ENCODE results near the gene SYNE1.

Gene SYNE1

DNA sequence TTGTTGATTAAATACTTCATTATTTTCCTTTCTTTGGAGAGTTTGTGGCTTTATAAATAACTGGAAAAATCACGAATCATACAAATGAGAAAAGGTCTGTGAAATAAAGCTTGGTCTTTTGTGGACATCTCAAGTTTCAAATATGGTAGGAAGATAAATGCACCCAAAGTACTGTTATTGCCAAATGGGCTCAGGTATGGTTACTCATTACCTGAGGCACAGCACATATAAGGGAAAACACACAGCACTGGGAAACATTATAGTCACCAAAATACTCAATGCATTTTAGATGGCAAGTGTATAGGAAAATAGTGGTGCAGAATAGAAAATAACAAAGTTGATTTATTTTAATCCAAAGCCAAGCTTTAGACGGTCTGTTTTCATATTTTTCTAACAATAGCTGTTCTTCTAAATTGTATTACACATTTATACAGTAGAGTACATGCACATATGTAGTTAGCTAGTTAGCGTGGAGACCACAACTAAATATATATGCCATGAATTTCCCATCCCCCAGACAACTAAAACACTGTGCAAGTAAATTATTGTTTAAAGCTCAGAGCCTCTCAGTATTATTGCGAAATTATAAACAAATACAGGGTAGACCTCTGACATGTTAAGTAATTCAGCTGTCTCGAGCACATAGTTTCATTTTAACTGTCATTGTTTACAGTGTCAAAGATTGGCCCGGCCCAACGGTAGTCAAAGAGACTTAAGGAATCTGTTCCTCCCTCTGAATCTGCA is 336.0 kb downstream of the SYNE1 start:
- H3K36me3 ChIP-seq (ENCODE audit: control insufficient read depth, insufficient read depth, low read length) = no peaks in the 10 kb centered on the region
- DNase-seq = no peak

DNA sequence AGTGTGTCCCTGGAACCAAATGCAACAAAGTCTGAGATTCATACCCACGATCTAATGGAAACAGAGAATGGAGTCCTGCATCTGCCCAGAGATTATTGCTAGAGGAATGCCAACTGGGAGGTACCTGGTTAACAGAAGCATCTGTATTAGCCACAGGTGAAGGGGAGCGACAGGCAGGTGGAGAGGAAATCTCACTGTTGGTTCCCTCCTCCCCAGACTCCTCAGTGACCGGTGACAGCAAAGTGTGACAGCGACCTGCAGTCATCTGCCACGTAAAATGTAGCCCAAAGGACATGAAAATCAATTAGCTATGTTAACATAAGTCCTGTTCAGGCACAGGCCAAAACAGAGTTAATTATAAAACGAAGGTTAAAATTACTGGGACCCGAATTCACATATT is 336.6 kb downstream of the SYNE1 start:
- H3K27ac ChIP-seq (ENCODE audit: insufficient read depth, low read length, poor library complexity, severe bottlenecking) = no peak overlapping the region
- peak overlapping the region; percentile 95 for H3K4me3 ChIP-seq (ENCODE audit: insufficient read depth, low read depth, low read length, poor library complexity, severe bottlenecking)
- H3K9me3 ChIP-seq (ENCODE audit: control insufficient read depth, low read length) = no peaks in the 10 kb centered on the region
- DNase-seq = no peak
- H3K36me3 ChIP-seq (ENCODE audit: control insufficient read depth, insufficient read depth, low read length) = no peaks in the 10 kb centered on the region
- no peaks in the 10 kb centered on the region for H3K27me3 ChIP-seq (replicated peaks; ENCODE audit: control insufficient read depth, insufficient read depth, low read length, poor library complexity, severe bottlenecking)
- H3K4me1 ChIP-seq (ENCODE audit: control insufficient read depth, insufficient read depth, low read length, poor library complexity, severe bottlenecking) = peaks cover 10% of the 10 kb centered on the region

More for the DNA sequence above, 336.0 kb downstream of the SYNE1 start:
- Histone ChIP-seq H3K4me3 (ENCODE audit: insufficient read depth, low read depth, low read length, poor library complexity, severe bottlenecking) (peak overlapping the region; percentile 95), H3K27ac (ENCODE audit: insufficient read depth, low read length, poor library complexity, severe bottlenecking) (peak overlapping the region; percentile 85), H3K27me3 (replicated peaks; ENCODE audit: control insufficient read depth, insufficient read depth, low read length, poor library complexity, severe bottlenecking) (no peaks in the 10 kb centered on the region), H3K4me1 (ENCODE audit: control insufficient read depth, insufficient read depth, low read length, poor library complexity, severe bottlenecking) (peaks cover 10% of the 10 kb centered on the region), H3K9me3 (ENCODE audit: control insufficient read depth, low read length) (no peaks in the 10 kb centered on the region)

GRCh38 chr6:152298848-152299735 is 338.1 kb downstream of the SYNE1 start:
- H3K4me3 ChIP-seq (ENCODE audit: insufficient read depth, low read depth, low read length, poor library complexity, severe bottlenecking) = no peak overlapping the region
- H3K36me3 ChIP-seq (ENCODE audit: control insufficient read depth, insufficient read depth, low read length) = peaks cover 1% of the 10 kb centered on the region
- no peaks in the 10 kb centered on the region for H3K27me3 ChIP-seq (replicated peaks; ENCODE audit: control insufficient read depth, insufficient read depth, low read length, poor library complexity, severe bottlenecking)
- no peak for DNase-seq
- H3K4me1 ChIP-seq (ENCODE audit: control insufficient read depth, insufficient read depth, low read length, poor library complexity, severe bottlenecking) = peaks cover 10% of the 10 kb centered on the region
- H3K9me3 ChIP-seq (ENCODE audit: control insufficient read depth, low read length) = no peaks in the 10 kb centered on the region
- no peak overlapping the region for H3K27ac ChIP-seq (ENCODE audit: insufficient read depth, low read length, poor library complexity, severe bottlenecking)

DNA sequence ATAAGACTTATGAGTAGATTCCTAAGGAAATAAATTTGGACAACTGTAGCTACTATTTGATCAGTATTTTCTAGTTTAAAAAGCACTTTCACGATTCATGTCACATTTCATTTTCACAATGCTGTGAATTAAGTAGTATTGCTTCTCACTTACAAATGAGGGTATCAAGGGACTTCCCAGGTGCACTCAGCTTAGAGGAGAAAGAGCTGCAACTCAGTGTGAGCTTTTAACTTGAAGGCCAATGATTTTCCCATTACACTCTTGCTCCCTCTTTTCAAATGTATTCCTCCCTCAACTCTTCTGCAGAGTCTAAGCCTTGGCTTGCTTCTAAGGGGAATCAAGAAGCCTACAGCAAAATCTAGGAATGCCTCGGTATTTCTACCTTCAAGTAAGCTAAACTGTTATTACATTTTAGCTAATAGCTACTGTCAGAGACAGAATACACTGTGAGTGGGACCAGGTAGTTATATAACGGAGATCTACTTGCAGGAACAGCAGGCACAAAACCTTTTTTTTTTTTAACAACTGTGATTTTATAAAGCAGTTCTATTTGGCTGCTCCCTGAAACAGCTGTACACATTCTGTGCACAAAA is 339.0 kb downstream of the SYNE1 start:
- DNase-seq = no peak
- Histone ChIP-seq H3K9me3 (ENCODE audit: control insufficient read depth, low read length) (no peaks in the 10 kb centered on the region), H3K4me3 (ENCODE audit: insufficient read depth, low read depth, low read length, poor library complexity, severe bottlenecking) (no peak overlapping the region), H3K27me3 (replicated peaks; ENCODE audit: control insufficient read depth, insufficient read depth, low read length, poor library complexity, severe bottlenecking) (no peaks in the 10 kb centered on the region), H3K4me1 (ENCODE audit: control insufficient read depth, insufficient read depth, low read length, poor library complexity, severe bottlenecking) (peaks cover 10% of the 10 kb centered on the region), H3K27ac (ENCODE audit: insufficient read depth, low read length, poor library complexity, severe bottlenecking) (no peak overlapping the region), H3K36me3 (ENCODE audit: control insufficient read depth, insufficient read depth, low read length) (peaks cover 11% of the 10 kb centered on the region)

GRCh38 chr6:152296648-152297376 is 340.4 kb downstream of the SYNE1 start:
- Histone ChIP-seq H3K27me3 (replicated peaks; ENCODE audit: control insufficient read depth, insufficient read depth, low read length, poor library complexity, severe bottlenecking) (no peaks in the 10 kb centered on the region), H3K36me3 (ENCODE audit: control insufficient read depth, insufficient read depth, low read length) (peaks cover 22% of the 10 kb centered on the region), H3K4me1 (ENCODE audit: control insufficient read depth, insufficient read depth, low read length, poor library complexity, severe bottlenecking) (peaks cover 10% of the 10 kb centered on the region), H3K27ac (ENCODE audit: insufficient read depth, low read length, poor library complexity, severe bottlenecking) (no peak overlapping the region), H3K4me3 (ENCODE audit: insufficient read depth, low read depth, low read length, poor library complexity, severe bottlenecking) (no peak overlapping the region), H3K9me3 (ENCODE audit: control insufficient read depth, low read length) (no peaks in the 10 kb centered on the region)
- DNase-seq = no peak

- no peak for DNase-seq
- Histone ChIP-seq H3K27me3 (replicated peaks; ENCODE audit: control insufficient read depth, insufficient read depth, low read length, poor library complexity, severe bottlenecking) (no peaks in the 10 kb centered on the region), H3K4me1 (ENCODE audit: control insufficient read depth, insufficient read depth, low read length, poor library complexity, severe bottlenecking) (peaks cover 8% of the 10 kb centered on the region), H3K36me3 (ENCODE audit: control insufficient read depth, insufficient read depth, low read length) (peaks cover 28% of the 10 kb centered on the region), H3K27ac (ENCODE audit: insufficient read depth, low read length, poor library complexity, severe bottlenecking) (no peak overlapping the region), H3K4me3 (ENCODE audit: insufficient read depth, low read depth, low read length, poor library complexity, severe bottlenecking) (no peak overlapping the region), H3K9me3 (ENCODE audit: control insufficient read depth, low read length) (no peaks in the 10 kb centered on the region)
These were observed 341.2 kb downstream of the SYNE1 start for GRCh38 chr6:152295920-152296319.

- no peak overlapping the region for H3K4me3 ChIP-seq (ENCODE audit: insufficient read depth, low read depth, low read length, poor library complexity, severe bottlenecking)
- peaks cover 4% of the 10 kb centered on the region for H3K4me1 ChIP-seq (ENCODE audit: control insufficient read depth, insufficient read depth, low read length, poor library complexity, severe bottlenecking)
- no peak for DNase-seq
- no peaks in the 10 kb centered on the region for H3K9me3 ChIP-seq (ENCODE audit: control insufficient read depth, low read length)
- H3K27ac ChIP-seq (ENCODE audit: insufficient read depth, low read length, poor library complexity, severe bottlenecking) = no peak overlapping the region
- peaks cover 32% of the 10 kb centered on the region for H3K36me3 ChIP-seq (ENCODE audit: control insufficient read depth, insufficient read depth, low read length)
- no peaks in the 10 kb centered on the region for H3K27me3 ChIP-seq (replicated peaks; ENCODE audit: control insufficient read depth, insufficient read depth, low read length, poor library complexity, severe bottlenecking)
These were observed 341.8 kb downstream of the SYNE1 start for GRCh38 chr6:152295346-152295745.

GRCh38 chr6:152293404-152293803 is 343.8 kb downstream of the SYNE1 start:
- H3K27me3 ChIP-seq (replicated peaks; ENCODE audit: control insufficient read depth, insufficient read depth, low read length, poor library complexity, severe bottlenecking) = no peaks in the 10 kb centered on the region
- H3K4me3 ChIP-seq (ENCODE audit: insufficient read depth, low read depth, low read length, poor library complexity, severe bottlenecking) = no peak overlapping the region
- no peaks in the 10 kb centered on the region for H3K9me3 ChIP-seq (ENCODE audit: control insufficient read depth, low read length)
- H3K36me3 ChIP-seq (ENCODE audit: control insufficient read depth, insufficient read depth, low read length) = peaks cover 33% of the 10 kb centered on the region
- no peaks in the 10 kb centered on the region for H3K4me1 ChIP-seq (ENCODE audit: control insufficient read depth, insufficient read depth, low read length, poor library complexity, severe bottlenecking)
- no peak overlapping the region for H3K27ac ChIP-seq (ENCODE audit: insufficient read depth, low read length, poor library complexity, severe bottlenecking)
- no peak for DNase-seq

DNA sequence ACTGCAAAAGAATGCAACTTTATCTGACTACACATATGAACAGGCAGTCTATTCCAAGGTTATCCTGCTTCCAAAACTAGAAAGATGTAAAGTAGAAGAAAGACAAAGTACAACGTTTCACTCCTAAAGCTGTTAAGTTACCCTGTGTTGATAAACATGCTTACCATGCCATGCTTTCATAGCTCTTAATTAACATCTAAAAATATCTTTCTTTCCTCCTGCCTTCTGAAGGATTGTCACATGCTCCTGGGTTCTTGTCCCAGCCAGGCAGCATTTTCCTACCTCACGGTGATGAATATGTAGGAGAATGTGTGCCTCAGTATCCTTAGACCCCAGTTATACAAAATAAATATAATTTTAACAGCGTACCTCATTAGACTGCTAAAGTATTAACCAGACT is 344.6 kb downstream of the SYNE1 start:
- Histone ChIP-seq H3K27ac (ENCODE audit: insufficient read depth, low read length, poor library complexity, severe bottlenecking) (no peak overlapping the region), H3K4me1 (ENCODE audit: control insufficient read depth, insufficient read depth, low read length, poor library complexity, severe bottlenecking) (no peaks in the 10 kb centered on the region), H3K27me3 (replicated peaks; ENCODE audit: control insufficient read depth, insufficient read depth, low read length, poor library complexity, severe bottlenecking) (no peaks in the 10 kb centered on the region), H3K9me3 (ENCODE audit: control insufficient read depth, low read length) (no peaks in the 10 kb centered on the region), H3K36me3 (ENCODE audit: control insufficient read depth, insufficient read depth, low read length) (peaks cover 38% of the 10 kb centered on the region), H3K4me3 (ENCODE audit: insufficient read depth, low read depth, low read length, poor library complexity, severe bottlenecking) (no peak overlapping the region)
- no peak for DNase-seq

Measured in effector memory CD4-positive, alpha-beta T cell (primary cell).